ENCODE measurements around the gene CNKSR1. TPM values are rescaled to one million over a fixed set of nuclear protein-coding genes. Genes with fewer than 3 reads are reported as not detected.

CNKSR1 gene
- total and polyA plus RNA-seq, 2 of the 13 experiments (the other 11 are each of a cell fraction or from before 2014, with no cell fraction given), result 3.4 to 8.9 TPM

- TF ChIP-seq ZBTB39 (CRISPR knock-in tag; IDR thresholded peaks at IDR 0.05), result 0 out of 2 replicates have a peak, but pooled peaks have one; percentile 23
- no peak for TF ChIP-seq SRSF4 (IDR thresholded peaks at IDR 0.05; ENCODE audit: low read depth, low read length, poor library complexity, severe bottlenecking)
- TF ChIP-seq PTBP1 (IDR thresholded peaks at IDR 0.05; ENCODE audit: low read depth, low read length, poor library complexity, severe bottlenecking), result no peak
- no peak for TF ChIP-seq SOX6 (IDR thresholded peaks at IDR 0.05)
- 0 out of 2 replicates have a peak, but pooled peaks have one; percentile 18 for TF ChIP-seq SOX6 (CRISPR knock-in tag; IDR thresholded peaks at IDR 0.05)
- peak; percentile 46; the same call in 1 of the 2 replicates for TF ChIP-seq MXD3 (CRISPR knock-in tag; IDR thresholded peaks at IDR 0.05)
- TF ChIP-seq ARHGAP35 (CRISPR knock-in tag; IDR thresholded peaks at IDR 0.05; ENCODE audit: borderline replicate concordance), result 0 out of 2 replicates have a peak, but pooled peaks have one; percentile 73
- peak; percentile 43; the same call in 1 of the 2 replicates for TF ChIP-seq CTCF (CRISPR knock-in tag; IDR thresholded peaks at IDR 0.05)
- peak; percentile 45; the same call in 1 of the 2 replicates for TF ChIP-seq IRF1 (CRISPR knock-in tag; IDR thresholded peaks at IDR 0.05; ENCODE audit: low read depth)
- peak; percentile 15; the same call in 1 of the 2 replicates for TF ChIP-seq ETV5 (CRISPR knock-in tag; IDR thresholded peaks at IDR 0.05; ENCODE audit: borderline replicate concordance)
- TF ChIP-seq MAX (IDR thresholded peaks at IDR 0.05), result peak; percentile 90
- TF ChIP-seq ZNF841 (CRISPR knock-in tag; IDR thresholded peaks at IDR 0.05; ENCODE audit: borderline replicate concordance), result 0 out of 2 replicates have a peak, but pooled peaks have one; percentile 35
- TF ChIP-seq ZNF720 (CRISPR knock-in tag; IDR thresholded peaks at IDR 0.05), result no peak
- TF ChIP-seq MXD1 (CRISPR knock-in tag; IDR thresholded peaks at IDR 0.05), result peak; percentile 79
- TF ChIP-seq MYPOP (CRISPR knock-in tag; IDR thresholded peaks at IDR 0.05), result 0 out of 2 replicates have a peak, but pooled peaks have one; percentile 57
- TF ChIP-seq DBP (CRISPR knock-in tag; IDR thresholded peaks at IDR 0.05; ENCODE audit: not compliant biosample characterization), result no peak
Measured at GRCh38 chr1:26161415-26162219, 15.7 kb upstream of the CNKSR1 start (continued).

All from HepG2 (cell line).